HepG2 (cell line): ENCODE data around the gene KLHL33. TPM values are rescaled to one million over a fixed set of nuclear protein-coding genes. Genes with fewer than 3 reads are reported as not detected.

Experiments
- AFF4 ChIP-seq: sonication (generic); formaldehyde crosslinking; IDR thresholded peaks from 2 replicates; pipeline ENCODE4 v1.4.0; 2020; ENCODE audit warnings: missing genetic modification reagents
- ERF ChIP-seq: IDR thresholded peaks from 2 replicates; pipeline ENCODE4 v1.6.1; 2018; ENCODE audit warnings: missing biosample characterization, missing genetic modification reagents
- KAT8 ChIP-seq: IDR thresholded peaks from 2 replicates; pipeline ENCODE4 v1.6.1; 2016; ENCODE audit warnings: missing genetic modification reagents, missing compliant biosample characterization
- MNT ChIP-seq: fragments of 450-650 bp; IDR thresholded peaks from 2 replicates; pipeline ENCODE4 v1.6.1; 2016
- PCBP1 ChIP-seq: fragments of 200-400 bp; formaldehyde crosslinking; IDR thresholded peaks from 2 replicates; pipeline ENCODE4 v1.6.1; 2017; ENCODE audit warnings: mild to moderate bottlenecking, low read depth, low read length, borderline replicate concordance
- POLR2AphosphoS5 ChIP-seq: IDR thresholded peaks from 2 replicates; pipeline ENCODE4 v1.6.1; 2012; ENCODE audit warnings: low read depth, low read length
- SOX13 ChIP-seq, 3 experiments: fragments of 450-650 bp in 1 of 3; sonication (generic) in 1 of 3; formaldehyde crosslinking in 1 of 3; IDR thresholded peaks in 2 of 3; conservative IDR thresholded peaks in 1 of 3; 2 replicates each; pipeline versions ENCODE4 v1.5.0 to v1.6.1; 2016 to 2020; ENCODE audit warnings: antibody characterized with exemption in 1 of 3, mild to moderate bottlenecking in 1 of 3, missing compliant biosample characterization in 1 of 3, missing genetic modification reagents in 1 of 3, moderate library complexity in 1 of 3
- SRSF9 ChIP-seq: fragments of 200-400 bp; formaldehyde crosslinking; IDR thresholded peaks from 2 replicates; pipeline ENCODE4 v1.6.1; 2018; ENCODE audit warnings: borderline replicate concordance, mild to moderate bottlenecking, low read depth, low read length; ENCODE audit not compliant: insufficient read depth, poor library complexity, severe bottlenecking
- TFDP2 ChIP-seq: sonication (generic); formaldehyde crosslinking; IDR thresholded peaks from 2 replicates; pipeline ENCODE4 v1.4.0; 2020; ENCODE audit warnings: missing genetic modification reagents
- TP53 ChIP-seq: sonication (generic); formaldehyde crosslinking; conservative IDR thresholded peaks from 2 replicates; pipeline ENCODE4 v1.4.0; 2020; ENCODE audit warnings: missing genetic modification reagents
- ZBTB34 ChIP-seq: sonication (generic); formaldehyde crosslinking; IDR thresholded peaks from 2 replicates; pipeline ENCODE4 v1.8.0; 2022; ENCODE audit warnings: mild to moderate bottlenecking, missing genetic modification reagents
- ZFYVE20 ChIP-seq: sonication (generic); formaldehyde crosslinking; IDR thresholded peaks from 2 replicates; pipeline ENCODE4 v1.8.0; 2023; ENCODE audit warnings: low read depth, mild to moderate bottlenecking, moderate library complexity, missing genetic modification reagents, borderline replicate concordance
- ZNF224 ChIP-seq: sonication (generic); formaldehyde crosslinking; IDR thresholded peaks from 2 replicates; pipeline ENCODE4 v1.5.0; 2020; ENCODE audit warnings: mild to moderate bottlenecking, missing genetic modification reagents
- ZNF383 ChIP-seq: sonication (generic); formaldehyde crosslinking; IDR thresholded peaks from 2 replicates; pipeline ENCODE4 v1.4.0; 2020; ENCODE audit warnings: missing genetic modification reagents, mild to moderate bottlenecking, borderline replicate concordance
- ZNF512 ChIP-seq: sonication (generic); formaldehyde crosslinking; IDR thresholded peaks from 2 replicates; pipeline ENCODE4 v1.4.0; 2020; ENCODE audit warnings: mild to moderate bottlenecking, missing genetic modification reagents
- ZNF547 ChIP-seq: sonication (generic); formaldehyde crosslinking; IDR thresholded peaks from 2 replicates; pipeline ENCODE4 v1.5.1; 2020; ENCODE audit warnings: mild to moderate bottlenecking, missing genetic modification reagents
- ZNF614 ChIP-seq: IDR thresholded peaks from 2 replicates; pipeline ENCODE4 v1.6.1; 2018; ENCODE audit warnings: missing biosample characterization, missing genetic modification reagents, inconsistent platforms, borderline replicate concordance
- polyA plus RNA-seq, 8 experiments: library from polyadenylated mRNA; depleted of rRNA in 3 of 8; stranded (reverse) in 7 of 8; unstranded in 1 of 8; fragments of >200 nt; fragmentation: Illumina TruSeq in 4 of 8; extraction: Trizol in 4 of 8; gene quantifications; 2 replicates each; pipeline versions ENCODE4 v1.2.1 to v1.2.3, GENCODE V29; 2011 to 2016; ENCODE audit warnings: low read depth in 4 of 8, missing spikeins in 1 of 8, mixed read lengths in 1 of 8; ENCODE audit not compliant: insufficient read depth in 1 of 8
- total RNA-seq, 5 experiments: library from RNA; depleted of rRNA; stranded (reverse); fragments of >200 nt; fragmentation: Illumina TruSeq; extraction: Trizol; gene quantifications; 2 replicates each; pipeline ENCODE4 v1.2.3, GENCODE V29; 2016; ENCODE audit warnings: low read depth in 1 of 5

KLHL33 gene
- total and polyA plus RNA-seq, 2 of the 13 experiments (the other 11 are each of a cell fraction or from before 2014, with no cell fraction given) = not detected

GRCh38 chr14:20454516-20455354 lies 18.8 kb upstream of the KLHL33 start, which contains the start of the genes APEX1 and OSGEP (continued):
- TF ChIP-seq ZNF224 = peak; percentile 98
- TF ChIP-seq ZNF614 (CRISPR knock-in tag) = peak; percentile 21; the same call in 1 of the 2 replicates
- 0 out of 2 replicates have a peak, but pooled peaks have one; percentile 26 for TF ChIP-seq ZFYVE20 (CRISPR knock-in tag)
- peak; percentile 30 for TF ChIP-seq AFF4
- TF ChIP-seq POLR2AphosphoS5 = peak; percentile 95
- no peak for TF ChIP-seq TP53 (CRISPR knock-in tag)
- peak; percentile 94 for TF ChIP-seq KAT8 (CRISPR knock-in tag)
- peak; percentile 98 for TF ChIP-seq ZBTB34 (CRISPR knock-in tag)
- peak; percentile 93 for TF ChIP-seq ZNF383 (CRISPR knock-in tag)
- peak; percentile 78; the same call in 1 of the 2 replicates for TF ChIP-seq ZNF547 (CRISPR knock-in tag)
- TF ChIP-seq ERF (CRISPR knock-in tag) = peak; percentile 83
- peak; percentile 72 for TF ChIP-seq TFDP2 (CRISPR knock-in tag)
- TF ChIP-seq SOX13 (IDR thresholded peaks at IDR 0.05) = 0 out of 2 replicates have a peak, but pooled peaks have one; percentile 52
- peak in 1 of 2 experiments; percentile 34; a peak in 2 of 4 replicates for TF ChIP-seq SOX13 (CRISPR knock-in tag; conservative IDR thresholded peaks at IDR 0.05 in 1 of 2, IDR thresholded peaks at IDR 0.05 in 1 of 2)
- no peak for TF ChIP-seq ZNF512
- no peak for TF ChIP-seq SRSF9
- TF ChIP-seq PCBP1 = no peak
- TF ChIP-seq MNT = peak; percentile 100
